ENCODE results near the gene AGXT.
"Not testable (repeated sequence)": the region's sequence is repeated elsewhere in the genome, so short reads cannot be mapped to it uniquely, and the experiment has no call there.

The AGXT gene

GRCh38 chr2:240840435-240841060 is 28.1 kb upstream of the AGXT start:
- DNase-seq: no peak

DNA sequence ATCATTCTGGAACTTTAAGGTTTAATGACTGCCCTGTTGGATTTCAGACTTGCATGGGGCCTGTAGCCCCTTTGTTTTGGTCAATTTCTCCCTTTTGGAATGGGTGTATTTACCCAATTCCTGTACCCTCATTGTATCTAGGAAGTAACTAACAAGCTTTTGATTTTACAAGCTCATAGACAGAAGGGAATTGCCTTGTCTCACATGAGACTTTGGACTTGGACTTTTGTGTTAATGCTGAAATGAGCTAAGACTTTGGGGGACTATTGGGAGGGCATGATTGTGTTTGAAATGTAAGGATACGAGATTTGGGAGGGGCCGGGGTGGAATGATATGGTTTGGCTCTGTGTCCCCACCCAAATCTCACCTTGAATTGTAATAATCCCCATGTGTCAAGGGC is 22.3 kb upstream of the AGXT start:
- not testable (repeated sequence) for DNase-seq

- no peak for DNase-seq
Measured at GRCh38 chr2:240846873-240847595, 21.6 kb upstream of the AGXT start.

DNA sequence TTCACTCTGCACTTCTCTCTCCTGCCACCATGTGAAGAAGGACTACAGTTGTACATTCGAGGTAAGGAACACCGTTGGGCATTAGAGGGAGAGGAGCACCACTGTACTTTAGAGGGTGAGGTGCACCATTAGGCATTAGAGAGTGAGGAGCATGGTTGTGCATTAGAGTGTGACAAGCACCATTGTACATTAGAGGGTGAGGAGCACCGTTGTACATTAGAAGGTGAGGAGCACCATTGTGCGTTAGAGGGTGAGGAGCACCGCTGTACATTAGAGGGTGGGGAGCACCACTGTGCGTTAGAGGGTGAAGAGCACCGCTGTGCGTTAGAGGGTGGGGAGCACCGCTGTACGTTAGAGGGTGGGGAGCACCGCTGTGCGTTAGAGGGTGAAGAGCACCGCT is 20.8 kb upstream of the AGXT start:
- no peak for DNase-seq

DNA sequence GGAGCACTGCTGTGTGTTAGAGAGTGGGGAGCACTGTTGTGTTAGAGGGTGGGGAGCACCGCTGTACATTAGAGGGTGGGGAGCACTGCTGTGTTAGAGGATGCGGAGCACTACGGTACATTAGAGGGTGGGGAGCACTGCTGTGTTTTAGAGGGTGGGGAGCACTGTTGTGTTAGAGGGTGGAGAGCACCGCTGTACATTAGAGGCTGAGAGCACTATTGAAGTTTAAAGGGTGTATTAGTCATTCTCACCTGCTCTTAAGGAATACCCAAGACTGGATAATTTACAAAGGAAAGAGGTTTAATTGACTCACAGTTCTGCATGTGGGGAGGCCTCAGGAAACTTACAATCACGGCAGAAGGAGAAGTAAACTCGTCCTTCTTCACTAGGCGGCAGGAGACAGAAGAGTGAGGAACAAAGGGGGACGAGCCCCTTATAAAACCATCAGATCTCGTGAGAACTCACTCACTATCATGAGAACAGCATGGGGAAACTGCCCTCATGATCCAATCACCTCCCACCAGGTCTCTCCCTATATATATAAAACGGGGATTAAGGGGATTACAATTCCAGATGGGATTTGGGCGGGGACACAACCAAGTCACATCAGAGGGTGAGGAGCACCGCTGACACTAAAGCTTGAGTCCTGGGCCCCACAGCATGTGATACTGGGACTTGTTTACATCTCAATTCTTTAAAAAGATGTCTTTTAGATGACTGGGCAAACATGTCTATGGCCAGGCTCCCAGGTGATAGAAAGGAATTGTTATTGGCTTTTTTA is 19.5 kb upstream of the AGXT start:
- no peak for DNase-seq

DNA sequence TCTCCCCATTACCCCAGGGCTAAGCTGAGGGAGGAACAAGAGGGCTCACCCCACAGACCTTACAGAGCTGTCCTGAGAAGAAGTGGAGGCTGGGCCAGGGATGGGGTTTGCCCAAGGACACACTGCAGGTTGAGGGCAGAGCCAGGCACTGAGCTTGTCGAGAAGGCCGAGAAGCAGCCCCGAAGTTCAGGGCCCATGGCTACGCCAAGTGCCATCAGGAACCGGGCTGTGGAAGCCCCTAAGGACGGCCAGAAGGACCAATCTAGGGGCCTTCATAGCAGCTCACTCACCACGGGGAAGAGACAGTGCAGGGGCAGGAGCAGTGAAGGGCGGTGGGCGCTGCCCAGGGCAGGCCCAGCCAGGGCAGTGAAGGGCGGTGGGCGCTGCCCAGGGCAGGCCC is 18.6 kb upstream of the AGXT start:
- no peak for DNase-seq

DNA sequence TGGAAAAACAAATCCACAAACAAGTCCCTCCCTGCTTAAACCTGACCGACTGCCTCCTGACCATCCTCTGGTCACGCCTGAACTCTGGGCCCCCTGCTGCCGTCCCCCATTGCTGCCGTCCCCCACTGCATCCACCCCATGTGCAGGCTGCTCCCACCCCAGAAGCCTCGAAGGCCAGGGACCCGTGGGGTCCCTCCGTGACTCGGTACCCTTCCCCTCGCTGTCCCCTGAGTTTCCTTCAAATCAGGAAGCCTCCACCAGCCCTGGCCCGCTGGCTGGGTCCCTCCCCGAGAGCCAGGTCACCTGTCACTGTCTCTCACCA is 17.9 kb upstream of the AGXT start:
- DNase-seq: no peak

GRCh38 chr2:240851078-240851991 is 17.3 kb upstream of the AGXT start:
- DNase-seq: no peak

- no peak for DNase-seq
Measured at GRCh38 chr2:240852671-240853314, 15.8 kb upstream of the AGXT start.

DNA sequence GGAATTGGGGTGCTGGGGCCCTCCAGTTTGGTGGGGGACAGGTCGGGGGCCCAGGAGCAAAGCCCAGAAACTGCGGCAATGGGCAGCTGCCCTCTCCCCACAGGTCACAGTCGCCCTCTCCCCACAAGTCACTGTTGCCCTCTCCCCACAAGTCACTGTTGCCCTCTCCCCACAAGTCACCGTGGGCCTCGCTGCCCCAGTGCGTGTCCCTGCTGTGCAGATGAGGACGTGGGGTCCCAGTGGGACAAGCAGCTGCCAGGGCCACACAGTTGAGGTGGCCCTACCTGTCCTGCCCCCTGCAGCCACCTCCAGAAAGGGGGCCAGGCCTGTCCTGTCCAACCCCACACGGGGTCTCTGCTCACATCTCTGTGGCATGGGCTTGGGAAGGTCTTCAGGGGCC is 13.0 kb upstream of the AGXT start:
- no peak for DNase-seq

DNA sequence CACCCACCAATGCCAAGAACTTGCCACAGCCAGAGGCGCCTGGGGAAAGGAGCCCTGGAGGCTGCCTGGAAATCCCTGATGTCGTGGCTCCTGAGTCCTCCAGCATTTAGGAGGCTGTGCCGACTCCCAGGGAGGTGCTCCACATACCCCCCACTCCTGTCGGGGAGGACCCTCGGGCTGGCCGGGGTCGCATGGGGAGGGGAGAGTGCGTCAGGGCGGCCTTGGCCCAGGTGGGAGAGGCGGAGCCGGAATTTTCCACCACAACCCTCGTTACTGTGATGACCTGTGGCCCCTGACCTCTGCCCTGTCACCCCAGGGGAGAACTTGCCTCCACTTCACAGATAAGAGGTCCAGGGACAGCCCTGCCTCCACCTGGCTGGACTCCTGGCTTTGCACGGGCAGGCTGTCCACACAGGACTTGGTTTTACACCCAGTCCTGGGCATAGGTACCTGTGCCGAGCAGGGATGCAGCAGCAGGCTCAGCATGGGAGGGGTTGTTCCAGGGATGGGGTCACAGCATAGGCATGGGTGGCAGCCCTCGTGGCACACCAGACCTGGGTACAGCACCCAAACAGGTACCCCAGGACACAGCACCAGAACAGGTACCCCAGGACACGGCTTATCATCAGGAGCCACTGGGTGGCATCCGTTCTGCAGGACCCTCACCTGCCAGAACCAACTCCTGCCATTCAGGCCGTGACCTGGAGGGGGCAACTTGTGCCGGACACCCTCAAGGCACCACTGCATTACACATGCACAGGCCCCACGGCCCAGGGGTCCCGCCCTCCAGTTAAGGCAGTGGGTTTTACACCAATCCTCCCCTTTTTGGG is 12.3 kb upstream of the AGXT start:
- no peak for DNase-seq

DNA sequence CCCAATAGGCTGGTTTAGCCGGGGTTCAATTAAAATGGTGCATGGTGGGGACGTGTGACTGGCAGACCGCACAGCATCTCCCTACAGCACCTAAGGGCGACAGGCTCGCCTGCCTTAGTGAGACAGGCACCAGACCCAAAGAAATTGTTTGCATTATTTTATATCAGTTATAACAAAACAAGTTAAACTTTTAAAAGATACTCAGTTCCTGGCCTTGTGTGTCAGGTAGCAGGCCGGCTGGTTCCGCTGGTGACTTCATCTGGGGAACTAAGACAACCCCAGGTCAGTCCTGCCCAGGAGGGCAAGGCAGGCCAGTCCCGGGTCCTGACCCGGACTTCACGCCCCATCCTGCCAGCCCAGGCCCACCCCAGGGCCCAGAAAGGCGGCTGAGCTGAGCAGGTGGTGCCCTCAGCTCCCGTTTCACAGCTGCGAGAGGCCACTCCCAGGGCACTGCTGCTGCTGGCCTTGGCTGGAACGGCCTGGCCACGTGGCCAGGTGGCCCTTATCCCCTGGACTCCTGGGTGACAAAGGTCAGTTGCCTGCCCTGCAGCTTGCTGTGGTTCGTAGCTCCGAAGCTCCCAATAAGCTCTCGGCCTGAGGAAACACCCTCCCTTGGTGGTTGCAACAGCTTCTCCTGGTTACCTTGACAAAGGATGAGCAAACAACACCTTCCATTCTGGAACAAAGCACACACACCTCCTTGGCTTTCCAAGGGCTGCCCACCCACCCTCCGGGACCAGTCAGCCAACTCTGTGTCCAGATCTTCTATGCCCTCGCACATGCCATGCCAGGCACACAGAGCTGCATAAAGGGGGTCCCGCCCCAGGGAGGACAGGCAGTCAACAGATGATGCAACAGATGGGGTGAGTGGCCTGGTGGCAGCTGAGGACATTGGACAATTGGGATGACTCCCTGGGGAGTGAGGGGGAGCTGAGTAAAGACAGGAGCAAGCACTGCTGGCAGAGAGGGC is 11.3 kb upstream of the AGXT start:
- DNase-seq: no peak

DNA sequence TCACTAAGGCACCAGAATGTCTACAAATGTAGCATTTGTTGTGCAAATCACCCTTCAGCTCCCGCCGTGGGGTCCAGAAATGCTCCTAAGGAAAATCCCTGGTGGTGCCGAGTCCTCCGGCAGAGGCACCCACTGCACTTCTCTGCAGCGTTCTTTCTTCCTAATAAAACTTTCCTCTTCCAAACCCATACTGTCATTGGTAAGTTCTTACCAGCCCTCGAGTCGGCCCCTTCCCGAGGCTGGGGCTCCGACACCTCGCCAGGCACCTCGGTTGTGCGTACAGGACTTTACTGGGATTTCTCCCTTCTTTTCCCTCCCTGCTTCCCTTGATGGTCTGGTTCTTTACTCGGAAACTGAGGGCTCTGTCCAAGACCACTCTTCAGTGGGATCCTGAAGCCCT is 10.3 kb upstream of the AGXT start:
- no peak for DNase-seq

DNA sequence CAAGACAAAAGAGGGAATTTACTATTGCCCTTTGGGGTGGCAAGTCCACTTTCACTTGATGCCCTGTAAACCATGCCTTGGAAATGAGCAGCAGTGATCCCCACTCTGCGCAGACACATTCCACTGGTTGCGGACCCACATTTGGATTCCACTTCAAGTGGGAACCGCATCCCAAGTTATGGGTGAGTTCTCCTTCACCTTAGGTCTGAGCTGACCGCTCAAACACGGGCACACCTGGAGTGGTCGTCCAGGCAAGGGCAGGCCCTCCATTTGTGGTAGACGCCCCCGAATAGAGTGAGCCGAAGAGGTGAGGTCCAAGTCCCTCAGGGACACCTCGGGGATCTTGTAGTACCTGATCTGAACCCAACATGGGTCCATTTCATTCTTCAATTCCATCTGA is 9.8 kb upstream of the AGXT start:
- no peak for DNase-seq

DNA sequence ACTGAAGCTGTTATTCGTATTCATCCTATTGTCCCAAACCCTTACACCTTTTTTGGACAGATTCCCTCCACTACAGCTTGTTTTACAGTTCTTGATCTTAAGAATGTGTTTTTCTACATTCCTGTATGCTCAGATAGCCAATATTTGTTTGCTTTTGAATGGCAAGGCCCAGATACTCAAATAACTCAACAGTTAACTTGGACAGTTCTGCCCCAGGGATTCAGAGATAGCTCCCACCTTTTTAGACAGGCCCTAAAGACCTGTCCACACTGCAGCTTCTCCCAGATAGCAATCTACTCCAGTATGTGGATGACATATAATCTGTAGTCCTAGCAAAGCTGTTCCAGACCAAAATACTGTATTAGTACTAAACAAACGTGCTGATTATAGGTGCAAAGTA is 7.1 kb upstream of the AGXT start:
- DNase-seq: no peak

GRCh38 chr2:240864475-240864874 is 4.1 kb upstream of the AGXT start:
- DNase-seq: no peak

- no peak for DNase-seq
Measured at GRCh38 chr2:240865391-240865790, 3.2 kb upstream of the AGXT start.

GRCh38 chr2:240869109-240869955 is 708 bp downstream of the AGXT start:
- no peak for DNase-seq

All from NCI-H187 treated with DMSO at 0.1 percent for 48 hours (cell line).